ENCODE data around the gene RCOR1. TPM values are rescaled to one million over a fixed set of nuclear protein-coding genes. Genes with fewer than 3 reads are reported as not detected.

Gene RCOR1
- polyA plus RNA-seq, 2 of the 4 experiments (the other 2 are of a cell fraction), result 17.7 to 24.7 TPM

DNA sequence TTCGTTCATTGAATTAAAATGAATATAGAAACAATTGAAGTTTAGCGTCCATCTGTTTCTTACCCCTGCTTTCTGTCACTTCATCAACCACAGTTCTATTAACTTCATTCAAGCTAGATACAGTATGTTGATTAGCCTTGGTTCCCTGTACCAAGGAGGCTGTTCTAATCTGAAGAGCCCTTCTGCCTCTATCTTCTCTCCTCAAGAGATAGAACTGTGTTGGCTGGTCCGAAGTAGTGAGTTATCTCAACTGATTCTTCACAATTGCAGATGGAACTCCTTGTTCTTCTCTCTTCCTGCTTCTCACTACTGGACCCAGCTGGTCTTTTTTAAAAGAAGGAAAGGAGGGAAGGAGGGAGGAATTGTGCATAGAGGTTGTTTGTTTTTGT, 102.7 kb downstream of the RCOR1 start:
- H3K27ac ChIP-seq, result no peak overlapping the region; a peak in 1 of 6 replicates
- FAIRE-seq (no peak), DNase-seq (ENCODE audit: low read depth in 1 of 2, low spot score in 1 of 2) (no peak), ATAC-seq (no peak)
- no peaks in the 10 kb centered on the region for H3K9me3 ChIP-seq
- WGBS (ENCODE audit: missing lambda C conversion rate), result 63% methylated on average over 3 of the region's 3 CpGs
- H3K4me1 ChIP-seq, result peaks cover 48% of the 10 kb centered on the region
- H3K4me3 ChIP-seq, result no peak overlapping the region
- no peak overlapping the region for H3K4me2 ChIP-seq
- ChIA-PET POLR2A (interaction anchor here (0.5 to 0.8 kb wide), 2 partner anchors 84 to 149 kb away, joined by 3 to 4 read pairs; no protein-coding TSS in a partner anchor), CTCF (interaction anchor here (0.5 to 3.8 kb wide), 65 partner anchors 9 to 852 kb away, joined by 3 to 34 read pairs (median 4); partner anchors contain the start of gene LBHD2)
- TF ChIP-seq PHF8 (IDR thresholded peaks at IDR 0.05; ENCODE audit: borderline replicate concordance, low read depth), result no peak
- TF ChIP-seq, protein P1, sequence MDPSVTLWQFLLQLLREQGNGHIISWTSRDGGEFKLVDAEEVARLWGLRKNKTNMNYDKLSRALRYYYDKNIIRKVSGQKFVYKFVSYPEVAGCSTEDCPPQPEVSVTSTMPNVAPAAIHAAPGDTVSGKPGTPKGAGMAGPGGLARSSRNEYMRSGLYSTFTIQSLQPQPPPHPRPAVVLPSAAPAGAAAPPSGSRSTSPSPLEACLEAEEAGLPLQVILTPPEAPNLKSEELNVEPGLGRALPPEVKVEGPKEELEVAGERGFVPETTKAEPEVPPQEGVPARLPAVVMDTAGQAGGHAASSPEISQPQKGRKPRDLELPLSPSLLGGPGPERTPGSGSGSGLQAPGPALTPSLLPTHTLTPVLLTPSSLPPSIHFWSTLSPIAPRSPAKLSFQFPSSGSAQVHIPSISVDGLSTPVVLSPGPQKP (IDR thresholded peaks at IDR 0.05; ENCODE audit: low read depth, low read length), result no peak
- no peak for TF ChIP-seq ZNF302 (CRISPR knock-in tag; IDR thresholded peaks at IDR 0.05)
- TF ChIP-seq SMC3 (IDR thresholded peaks at IDR 0.05), result no peak
- TF ChIP-seq FOSB (CRISPR knock-in tag; IDR thresholded peaks at IDR 0.05), result no peak
- TF ChIP-seq MYC (IDR thresholded peaks at IDR 0.05; ENCODE audit: borderline replicate concordance, low read length), result no peak
- TF ChIP-seq ZFP36 (IDR thresholded peaks at IDR 0.05; ENCODE audit: borderline replicate concordance, partially characterized antibody), result no peak

DNA sequence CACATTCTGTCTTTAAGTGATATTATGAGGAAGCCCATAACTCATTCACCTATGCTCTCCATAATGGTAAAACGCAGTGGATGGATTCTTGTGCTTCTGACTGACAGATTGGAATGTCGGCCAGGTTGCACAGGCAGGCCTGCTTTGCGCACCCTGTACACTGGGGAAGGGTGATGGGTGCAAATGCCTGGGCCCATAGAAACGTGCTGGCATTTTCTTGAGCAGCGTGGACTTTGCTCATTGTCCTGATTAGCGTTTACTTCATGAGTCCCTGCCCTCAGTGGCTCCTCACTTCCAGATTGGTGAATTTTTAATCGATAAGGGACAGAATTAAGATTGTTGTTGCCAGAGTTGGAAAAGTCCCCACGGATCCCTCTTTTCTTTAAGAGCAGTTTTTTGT, 103.9 kb downstream of the RCOR1 start:
- ChIA-PET POLR2A (no interaction called here), CTCF (interaction anchor here (0.6 to 3.8 kb wide), 11 partner anchors 8 to 1338 kb away, joined by 3 to 34 read pairs (median 4); no protein-coding TSS in a partner anchor)
- WGBS (ENCODE audit: missing lambda C conversion rate), result 56% methylated on average over 8 of the region's 8 CpGs
- ATAC-seq, result no peak
- 0 out of 3 replicates have a peak, but pooled peaks cover 3% of the 10 kb centered on the region for H3K9me3 ChIP-seq
- DNase-seq (ENCODE audit: low read depth in 1 of 2, low spot score in 1 of 2), result no peak
- TF ChIP-seq MAZ (IDR thresholded peaks at IDR 0.05; ENCODE audit: borderline replicate concordance, low read depth, low read length) (no peak), HOXB5 (CRISPR knock-in tag; IDR thresholded peaks at IDR 0.05) (no peak), HOXB13 (CRISPR knock-in tag; IDR thresholded peaks at IDR 0.05; ENCODE audit: low read depth) (no peak), HEYL (CRISPR knock-in tag; IDR thresholded peaks at IDR 0.05) (no peak), TP53 (CRISPR knock-in tag; IDR thresholded peaks at IDR 0.05) (no peak), SREBF2 (IDR thresholded peaks at IDR 0.05) (no peak), TFCP2L1 (CRISPR knock-in tag; IDR thresholded peaks at IDR 0.05) (no peak), RCOR1 (IDR thresholded peaks at IDR 0.05; ENCODE audit: low read depth, low read length) (no peak), EHMT2 (IDR thresholded peaks at IDR 0.05; ENCODE audit: low read depth) (no peak), HDAC2 (IDR thresholded peaks at IDR 0.05) (no peak), MYC (IDR thresholded peaks at IDR 0.05; ENCODE audit: borderline replicate concordance, low read length) (no peak), ZFP36 (IDR thresholded peaks at IDR 0.05; ENCODE audit: borderline replicate concordance, partially characterized antibody) (no peak)
- TF ChIP-seq, protein P2, sequence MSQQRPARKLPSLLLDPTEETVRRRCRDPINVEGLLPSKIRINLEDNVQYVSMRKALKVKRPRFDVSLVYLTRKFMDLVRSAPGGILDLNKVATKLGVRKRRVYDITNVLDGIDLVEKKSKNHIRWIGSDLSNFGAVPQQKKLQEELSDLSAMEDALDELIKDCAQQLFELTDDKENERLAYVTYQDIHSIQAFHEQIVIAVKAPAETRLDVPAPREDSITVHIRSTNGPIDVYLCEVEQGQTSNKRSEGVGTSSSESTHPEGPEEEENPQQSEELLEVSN (IDR thresholded peaks at IDR 0.05; ENCODE audit: borderline replicate concordance, low read depth), result no peak
- TF ChIP-seq, protein P1 (IDR thresholded peaks at IDR 0.05; ENCODE audit: low read depth, low read length), result no peak
- TF ChIP-seq, protein P3, sequence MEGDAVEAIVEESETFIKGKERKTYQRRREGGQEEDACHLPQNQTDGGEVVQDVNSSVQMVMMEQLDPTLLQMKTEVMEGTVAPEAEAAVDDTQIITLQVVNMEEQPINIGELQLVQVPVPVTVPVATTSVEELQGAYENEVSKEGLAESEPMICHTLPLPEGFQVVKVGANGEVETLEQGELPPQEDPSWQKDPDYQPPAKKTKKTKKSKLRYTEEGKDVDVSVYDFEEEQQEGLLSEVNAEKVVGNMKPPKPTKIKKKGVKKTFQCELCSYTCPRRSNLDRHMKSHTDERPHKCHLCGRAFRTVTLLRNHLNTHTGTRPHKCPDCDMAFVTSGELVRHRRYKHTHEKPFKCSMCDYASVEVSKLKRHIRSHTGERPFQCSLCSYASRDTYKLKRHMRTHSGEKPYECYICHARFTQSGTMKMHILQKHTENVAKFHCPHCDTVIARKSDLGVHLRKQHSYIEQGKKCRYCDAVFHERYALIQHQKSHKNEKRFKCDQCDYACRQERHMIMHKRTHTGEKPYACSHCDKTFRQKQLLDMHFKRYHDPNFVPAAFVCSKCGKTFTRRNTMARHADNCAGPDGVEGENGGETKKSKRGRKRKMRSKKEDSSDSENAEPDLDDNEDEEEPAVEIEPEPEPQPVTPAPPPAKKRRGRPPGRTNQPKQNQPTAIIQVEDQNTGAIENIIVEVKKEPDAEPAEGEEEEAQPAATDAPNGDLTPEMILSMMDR (IDR thresholded peaks at IDR 0.05), result no peak
- TF ChIP-seq, protein P4, sequence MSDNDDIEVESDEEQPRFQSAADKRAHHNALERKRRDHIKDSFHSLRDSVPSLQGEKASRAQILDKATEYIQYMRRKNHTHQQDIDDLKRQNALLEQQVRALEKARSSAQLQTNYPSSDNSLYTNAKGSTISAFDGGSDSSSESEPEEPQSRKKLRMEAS (IDR thresholded peaks at IDR 0.05), result no peak
- no peak for FAIRE-seq
- peak overlapping the region; percentile 40 for H3K4me2 ChIP-seq
- H3K4me1 ChIP-seq, result peaks cover 36% of the 10 kb centered on the region
- H3K4me3 ChIP-seq, result no peak overlapping the region
- H3K27ac ChIP-seq, result peak overlapping the region in 1 of 2 experiments; percentile 28; a peak in 1 of 6 replicates

Measured in A549 (cell line).